ENCODE measurements around the gene P4HTM. TPM values are rescaled to one million over a fixed set of nuclear protein-coding genes. Genes with fewer than 3 reads are reported as not detected.

The P4HTM gene
- total RNA-seq, 1 donor from 2014 or later, result 35.9 TPM

DNA sequence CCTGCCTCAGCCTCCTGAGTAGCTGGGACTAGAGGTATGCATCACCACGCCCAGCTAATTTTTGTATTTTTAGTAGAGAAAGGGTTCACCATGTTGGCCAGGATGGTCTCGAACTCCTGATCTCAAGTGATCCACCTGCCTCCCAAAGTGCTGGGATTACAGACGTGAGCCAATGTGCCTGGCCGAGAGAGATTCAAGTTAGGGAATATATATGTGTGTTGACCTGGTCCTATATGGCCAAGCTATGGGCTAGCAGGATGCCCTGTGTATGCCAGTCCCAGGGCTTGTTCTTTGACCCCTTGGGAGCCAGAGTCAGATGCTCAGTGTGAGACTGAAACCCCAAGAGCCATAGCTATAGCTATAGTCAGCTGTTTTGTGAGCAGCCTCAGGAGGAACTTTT is 33.7 kb downstream of the P4HTM start:
- DNase-seq (ENCODE audit: low read depth), result no peak

DNA sequence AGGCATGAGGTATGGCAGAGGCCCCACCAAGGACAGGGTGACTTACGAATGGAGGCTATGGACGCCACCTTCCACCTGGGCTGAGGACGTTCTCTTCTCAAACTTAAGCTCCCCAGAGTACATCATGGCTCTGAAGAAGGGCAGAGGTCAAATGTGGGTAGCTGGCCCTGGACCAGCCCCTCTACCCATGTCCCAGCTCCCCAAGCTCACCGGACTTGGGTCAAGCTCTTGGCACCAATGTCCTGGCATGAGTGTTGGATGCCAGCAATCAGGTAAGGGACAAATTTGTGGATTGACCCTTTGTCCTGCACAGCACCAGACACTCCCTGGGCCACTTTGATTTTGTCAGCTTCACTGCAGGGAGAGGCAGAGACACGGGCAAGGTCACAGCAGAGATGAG is 34.4 kb downstream of the P4HTM start:
- no peak for DNase-seq (ENCODE audit: low read depth)

DNA sequence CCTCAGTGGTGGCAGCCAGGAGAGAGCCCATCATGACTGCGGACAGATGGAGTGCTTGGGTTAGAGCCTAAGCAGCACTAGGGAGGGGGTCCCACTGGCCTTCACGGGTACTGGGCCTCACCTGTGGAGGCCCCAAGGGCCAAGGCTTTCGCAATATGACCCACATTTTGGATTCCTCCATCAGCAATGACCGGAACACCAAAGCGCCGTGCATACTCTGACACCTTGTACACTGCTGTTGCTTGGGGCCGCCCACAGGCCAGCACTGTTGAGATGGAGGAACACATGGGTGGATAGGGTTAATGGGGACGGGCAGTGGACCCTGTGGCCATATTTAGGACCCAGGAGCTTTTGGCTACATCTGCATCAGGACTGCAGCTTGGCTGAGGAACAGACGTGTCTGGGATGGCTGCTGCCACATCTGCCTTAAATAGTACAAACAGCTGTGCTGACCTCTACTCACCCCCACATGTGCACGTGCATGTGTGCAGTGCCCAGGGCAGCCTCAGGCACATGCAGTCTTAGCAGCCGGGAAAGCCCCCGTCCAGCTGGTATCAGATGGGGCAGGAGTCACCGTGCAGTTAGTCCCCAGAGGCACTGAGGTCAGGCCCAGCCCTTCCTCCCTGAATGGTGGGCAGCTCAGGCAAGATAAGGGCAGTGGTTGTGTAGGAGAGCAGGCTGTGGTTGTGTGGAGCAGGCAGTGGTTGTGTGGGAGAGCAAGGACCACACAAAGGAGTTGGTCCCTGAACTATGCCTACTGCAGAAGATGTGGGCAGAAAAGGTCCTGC is 35.2 kb downstream of the P4HTM start:
- peak; percentile 75 for DNase-seq (ENCODE audit: low read depth)

DNA sequence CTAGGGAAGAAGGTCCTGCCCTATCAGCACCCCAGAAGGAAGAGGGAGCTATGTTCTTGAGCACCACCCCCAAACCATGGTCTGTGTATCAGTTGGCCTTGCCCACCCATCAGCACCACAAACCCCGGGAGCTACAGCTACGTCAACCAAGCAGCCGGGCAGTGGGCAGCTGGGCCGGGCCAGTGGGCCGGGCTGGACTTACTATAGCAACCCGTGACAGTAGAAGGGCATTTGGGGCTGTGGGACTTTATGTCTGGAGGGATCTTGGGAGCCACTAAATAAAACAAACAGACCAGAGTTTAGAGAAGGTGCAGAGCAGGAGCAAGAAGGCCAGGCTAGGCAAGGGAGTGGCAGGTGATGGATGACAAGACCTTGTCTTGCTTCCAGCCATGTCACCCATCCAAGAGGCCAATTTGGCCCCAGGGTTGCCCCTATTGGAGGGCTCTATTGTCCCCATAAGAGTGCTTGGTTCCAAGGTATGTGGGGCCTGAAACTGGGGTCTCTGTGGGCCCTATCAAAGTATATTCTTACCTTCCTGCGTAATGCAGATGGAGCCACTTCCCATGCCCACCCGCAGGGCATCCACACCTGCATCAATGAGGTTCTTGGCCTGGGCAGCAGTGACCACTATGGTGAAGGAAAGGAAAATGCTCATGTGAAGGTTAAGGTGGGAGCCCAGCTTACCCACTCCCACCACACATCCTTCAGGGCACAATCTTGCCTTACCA is 35.9 kb downstream of the P4HTM start:
- no peak for DNase-seq (ENCODE audit: low read depth)

DNA sequence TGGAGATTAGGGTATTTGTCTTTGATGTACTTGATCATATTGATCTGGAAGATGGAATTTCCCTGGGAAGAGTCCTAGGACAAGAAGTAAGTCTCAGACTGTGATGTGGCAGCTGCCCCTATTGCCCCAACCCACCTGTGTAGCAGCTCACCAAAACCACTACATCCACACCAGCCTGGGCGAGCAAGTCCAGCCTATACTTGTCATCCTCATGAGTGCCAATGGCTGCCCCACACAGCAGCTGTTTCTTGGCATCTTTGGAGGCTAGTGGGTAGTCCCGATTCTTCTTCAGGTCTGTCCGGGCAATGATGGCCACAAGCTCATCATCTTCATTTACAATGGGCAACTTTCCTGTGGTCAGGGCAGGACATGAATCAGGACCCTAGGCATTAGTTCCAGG is 36.5 kb downstream of the P4HTM start:
- DNase-seq (ENCODE audit: low read depth), result peak; percentile 70

DNA sequence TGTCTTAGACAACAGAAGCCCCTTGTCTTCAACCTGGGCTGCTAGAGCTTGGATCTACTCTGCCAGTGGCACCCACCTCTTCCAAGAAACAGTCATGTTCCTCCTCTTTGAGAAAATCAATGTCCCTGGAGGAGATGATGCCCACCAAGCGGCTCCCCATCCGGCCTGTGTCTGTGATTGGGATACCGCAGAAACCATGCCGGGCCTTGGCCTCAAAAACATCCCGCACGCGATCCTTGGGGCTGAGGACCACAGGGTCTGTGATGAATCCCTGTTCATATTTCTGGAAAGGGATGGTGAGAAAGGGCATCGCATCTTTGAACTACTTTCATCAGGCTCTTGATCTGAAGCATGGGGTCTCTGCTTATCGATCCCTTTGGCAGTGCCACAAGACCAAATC is 37.6 kb downstream of the P4HTM start:
- no peak for DNase-seq (ENCODE audit: low read depth)

DNA sequence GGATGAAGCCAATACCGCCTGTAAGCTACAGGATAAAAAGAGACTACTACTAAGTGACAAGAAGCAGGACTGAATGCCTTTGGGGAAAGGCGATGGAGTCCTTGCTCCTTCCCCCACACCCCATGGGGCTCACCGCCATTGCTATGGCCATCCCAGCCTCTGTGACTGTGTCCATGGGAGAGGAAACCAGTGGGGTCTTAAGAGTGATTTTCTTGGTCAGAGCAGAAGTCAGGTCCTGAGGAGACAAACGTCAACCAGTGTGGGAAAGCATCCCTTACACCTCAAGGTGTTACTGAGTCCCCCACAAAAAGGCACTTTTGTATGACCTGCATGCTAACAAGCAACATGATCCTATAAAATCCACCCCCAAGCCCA is 38.2 kb downstream of the P4HTM start:
- DNase-seq (ENCODE audit: low read depth), result no peak

DNA sequence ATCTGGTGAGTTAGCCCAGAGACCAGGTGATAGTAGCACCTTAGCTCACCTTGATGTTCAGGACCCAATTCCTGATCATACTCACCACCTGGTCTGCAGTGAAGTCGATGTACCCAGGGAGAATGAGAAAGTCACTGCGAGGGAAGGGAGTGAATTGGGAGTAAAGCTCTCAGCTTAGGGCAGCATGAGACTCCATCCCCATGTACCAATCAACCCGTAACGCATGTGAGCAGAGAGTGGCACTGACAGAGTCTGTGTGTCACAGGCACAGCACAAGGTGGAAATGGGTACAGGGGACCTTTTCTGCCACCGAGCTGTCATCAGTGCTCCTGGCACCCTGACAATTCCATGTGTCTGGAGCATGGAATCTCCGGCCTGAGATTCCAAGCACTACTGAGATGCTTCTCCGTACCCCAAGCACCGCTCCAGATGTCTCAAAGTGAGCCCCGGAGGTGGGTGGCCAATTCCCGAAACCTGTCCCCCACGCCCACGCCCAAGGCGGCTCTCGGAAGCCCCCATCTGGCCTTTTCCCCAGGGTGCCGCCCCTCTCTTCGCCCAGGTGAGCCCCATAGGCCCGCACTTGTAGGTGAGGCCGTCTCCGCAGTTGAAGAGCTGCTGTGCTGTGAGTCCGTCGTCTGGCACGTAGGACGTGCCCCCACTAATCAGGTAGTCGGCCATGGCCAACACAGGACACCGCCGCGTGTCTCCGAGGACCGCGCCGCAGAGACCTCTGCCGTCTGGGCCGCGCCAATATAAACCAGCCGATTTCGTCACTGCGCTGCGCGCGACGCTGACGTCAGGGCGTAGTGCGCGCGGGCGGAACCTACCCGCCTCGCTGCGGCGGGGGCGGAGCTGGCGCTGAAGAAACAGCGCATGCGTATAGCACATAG is 38.9 kb downstream of the P4HTM start, which contains the start of gene IMPDH2:
TSS of gene IMPDH2 (minus strand) at position 726 of the 890 bp plus-strand sequence. CDS start at position 678, 48 bp downstream.
- DNase-seq (ENCODE audit: low read depth), result peak; percentile 92

DNA sequence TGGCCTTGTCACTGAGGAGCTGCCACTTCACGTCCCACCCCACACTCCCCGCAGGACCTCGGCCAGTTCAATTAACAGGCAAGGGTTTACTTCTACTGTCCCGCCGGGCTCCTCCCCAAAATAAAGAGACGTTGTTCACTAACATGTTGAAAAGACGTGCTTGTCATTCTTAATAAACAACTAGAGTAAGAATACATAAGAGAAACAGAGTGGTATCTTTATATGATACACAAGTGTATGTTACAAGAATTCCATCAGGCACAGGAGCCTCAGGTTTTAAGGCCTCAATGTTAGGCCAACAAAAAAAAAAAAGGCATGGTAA is 39.5 kb downstream of the P4HTM start:
- no peak for DNase-seq (ENCODE audit: low read depth)

DNA sequence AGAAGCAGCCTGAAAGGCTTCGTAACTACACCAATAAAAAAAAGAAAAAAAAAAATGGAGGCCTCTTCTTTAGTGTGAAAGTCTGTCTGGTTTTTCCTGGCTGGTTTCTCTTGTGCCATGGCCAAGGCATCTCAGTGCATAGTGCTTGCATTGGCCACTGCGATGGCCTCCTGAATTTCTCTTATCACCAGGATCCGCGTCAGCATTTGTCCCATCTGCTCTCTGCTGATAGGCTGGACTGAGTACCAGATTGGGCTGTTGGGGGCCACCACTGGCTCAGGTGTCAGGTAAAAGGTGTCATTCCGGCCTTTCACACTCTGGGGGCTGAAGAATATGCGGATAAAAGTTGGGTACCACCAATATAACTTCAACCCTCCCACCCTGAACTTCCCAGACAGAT is 40.3 kb downstream of the P4HTM start:
- no peak for DNase-seq (ENCODE audit: low read depth)

DNA sequence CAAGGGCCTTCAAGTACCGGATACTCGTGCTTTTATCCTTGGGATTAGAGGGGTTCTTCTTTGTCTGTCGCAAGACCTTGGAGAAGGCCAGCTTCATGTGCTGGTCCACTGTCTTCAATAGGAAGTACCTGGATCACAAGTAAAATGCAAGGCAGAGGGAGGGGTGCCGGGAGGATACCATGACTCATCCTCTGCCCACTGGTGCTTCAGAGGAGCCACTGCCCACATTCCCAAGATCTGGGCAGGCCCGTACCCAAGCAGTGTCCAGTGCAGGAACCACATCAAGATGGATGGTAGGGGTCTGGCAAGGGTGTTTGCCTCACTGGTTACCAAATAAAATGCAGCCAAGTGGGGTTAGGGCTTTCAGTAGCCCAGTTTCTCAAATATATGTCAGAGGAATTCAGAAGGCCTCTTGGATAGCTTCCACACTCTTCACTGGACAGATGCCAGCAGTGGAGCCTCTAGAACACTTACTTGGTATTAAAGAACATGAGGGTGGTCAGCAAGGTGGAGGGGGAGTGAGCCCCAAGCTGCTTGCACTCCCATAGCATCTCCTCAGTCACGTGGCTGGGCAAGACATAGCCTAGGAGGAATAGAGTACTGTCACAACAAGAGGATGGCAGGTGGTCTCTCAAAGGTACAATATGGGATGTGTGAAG is 42.7 kb downstream of the P4HTM start:
- DNase-seq (ENCODE audit: low read depth), result no peak

DNA sequence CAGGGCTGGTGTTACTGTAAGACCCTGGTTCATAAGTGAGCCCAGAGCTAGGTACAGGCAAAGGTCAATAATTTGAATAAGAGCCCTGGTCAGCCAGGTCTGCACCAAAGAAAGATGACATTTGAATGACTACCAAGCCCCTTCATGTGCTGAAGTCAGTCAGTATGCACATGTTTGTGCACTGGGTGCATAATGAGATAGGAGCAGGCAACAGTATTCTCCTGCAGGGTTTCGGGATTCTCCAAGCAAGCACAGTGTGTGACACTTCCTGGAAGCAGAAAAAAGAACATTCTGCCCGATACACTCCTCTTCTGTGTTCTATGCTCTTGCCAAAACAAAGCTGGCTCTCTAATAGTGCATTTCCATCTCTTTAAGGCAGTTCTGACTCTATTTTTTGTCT is 44.6 kb downstream of the P4HTM start:
- DNase-seq (ENCODE audit: low read depth), result no peak

DNA sequence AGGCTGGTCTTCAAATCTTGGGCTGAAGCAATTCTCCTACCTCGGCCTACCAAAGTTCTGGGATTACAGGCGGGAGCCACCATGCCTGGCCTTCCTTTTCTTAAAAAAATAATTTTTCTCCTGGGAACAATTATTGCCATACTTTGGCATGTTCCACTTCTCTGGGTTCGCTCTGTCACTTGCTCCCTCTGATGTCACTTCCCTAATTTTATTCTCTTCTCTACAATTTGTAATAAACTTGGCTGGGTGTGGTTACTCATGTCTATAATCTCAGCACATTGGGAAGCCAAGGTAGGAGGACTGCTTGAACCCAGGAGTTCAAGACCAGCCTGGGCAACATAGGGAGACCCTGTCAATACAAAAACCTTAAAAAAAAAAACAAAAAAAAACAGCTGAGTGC is 45.2 kb downstream of the P4HTM start:
- no peak for DNase-seq (ENCODE audit: low read depth)

DNA sequence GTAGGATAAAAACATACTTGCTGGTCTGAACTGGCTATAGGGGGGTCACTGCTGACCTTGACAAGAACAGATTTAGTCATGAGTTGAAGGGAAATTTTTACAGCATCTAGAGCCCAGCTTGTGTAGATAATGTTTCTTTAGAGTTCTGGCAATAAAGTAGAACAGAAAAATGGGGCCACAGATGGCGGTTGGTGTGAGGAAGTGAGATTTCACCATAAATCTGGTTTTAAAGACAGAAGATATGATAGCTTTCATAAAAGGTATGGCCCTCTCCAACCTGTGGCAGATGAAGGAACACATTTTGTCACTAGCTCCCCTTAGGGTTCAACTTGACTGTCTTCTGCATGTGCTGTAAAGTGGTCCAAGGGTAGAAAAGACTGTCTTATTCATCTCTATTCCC is 63.5 kb downstream of the P4HTM start:
- no peak for DNase-seq (ENCODE audit: low read depth)

DNA sequence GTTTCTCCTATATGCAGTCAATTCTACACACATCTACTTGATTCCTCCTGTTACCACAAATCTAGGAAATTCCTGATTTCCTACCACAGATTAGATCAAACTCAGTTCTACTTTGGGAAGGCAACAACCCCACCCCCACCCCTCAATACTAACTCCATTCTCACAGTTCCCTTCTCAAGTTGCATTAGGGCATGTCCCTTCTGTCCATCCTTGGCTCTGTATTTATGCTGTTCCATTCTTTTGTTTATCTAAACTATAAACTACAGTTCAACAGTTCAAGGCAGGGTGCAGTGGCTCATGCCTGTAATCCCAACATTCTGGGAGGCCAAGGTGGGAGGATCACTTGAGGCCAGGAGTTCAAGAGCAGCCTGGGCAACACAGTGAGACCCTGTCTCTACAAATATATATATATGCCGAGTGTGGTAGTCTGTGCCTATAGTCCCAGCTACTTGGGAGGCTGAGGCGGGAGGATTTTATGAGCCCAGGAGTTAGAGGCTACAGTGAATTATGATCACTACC is 64.4 kb downstream of the P4HTM start:
- DNase-seq (ENCODE audit: low read depth), result no peak

MicroRNAs within 50 kb of the gene (microRNA counts, 767-probe panel; counts per million panel counts)
- microRNA hsa-miR-191-5p (13,114 counts per million, percentile 65 among the panel's probes with 10 or more counts), microRNA hsa-miR-425-5p (not detected)

Small RNAs within 50 kb of the gene (microRNA-seq; reads per million reads assigned to microRNA genes)
- 6,000 reads per million, percentile 94 among the genes with 10 or more reads in this experiment for gene MIR191
- gene MIR425, result 1,824 reads per million, percentile 85 among the genes with 10 or more reads in this experiment

Other genes starting within 250 kb of the P4HTM start
- 41.8 and 47.6 TPM in 2 replicates for gene PRKAR2A, start 142.4 kb upstream of the P4HTM start, total RNA-seq
- gene SLC25A20, start 91.4 kb upstream of the P4HTM start, total RNA-seq, result 23.7 and 37.9 TPM in 2 replicates
- 87.2 and 88.5 TPM in 2 replicates for gene ARIH2, start 71.4 kb upstream of the P4HTM start, total RNA-seq
- gene WDR6, start 17.1 kb downstream of the P4HTM start, total RNA-seq, result 86.8 and 95.5 TPM in 2 replicates
- gene DALRD3, start 28.3 kb downstream of the P4HTM start, total RNA-seq, result 35.8 and 42.8 TPM in 2 replicates
- 136 and 185 TPM in 2 replicates for gene NDUFAF3, start 31.9 kb downstream of the P4HTM start, total RNA-seq
- 242 and 275 TPM in 2 replicates for gene IMPDH2, start 39.2 kb downstream of the P4HTM start, total RNA-seq
- gene QRICH1, start 103.8 kb downstream of the P4HTM start, total RNA-seq, result 57.4 and 73.0 TPM in 2 replicates
- gene QARS1, start 114.5 kb downstream of the P4HTM start, total RNA-seq, result 131 and 190 TPM in 2 replicates
- 66.1 and 74.5 TPM in 2 replicates for gene USP19, start 130.6 kb downstream of the P4HTM start, total RNA-seq
- 632 and 641 TPM in 2 replicates for gene LAMB2, start 142.8 kb downstream of the P4HTM start, total RNA-seq
- 34.3 and 35.0 TPM in 2 replicates for gene CCDC71, start 176.1 kb downstream of the P4HTM start, total RNA-seq
- gene KLHDC8B, start 181.4 kb downstream of the P4HTM start, total RNA-seq, result 28.7 and 45.0 TPM in 2 replicates